ENCODE results near the gene C4orf51. TPM values are rescaled to one million over a fixed set of nuclear protein-coding genes. Genes with fewer than 3 reads are reported as not detected.

C4orf51 gene
- total and polyA plus RNA-seq, 2 of the 8 experiments (the other 6 are each of a cell fraction or from before 2014, with no cell fraction given), result 0.54 TPM; not detected in 1

GRCh38 chr4:145698507-145698906, 18.6 kb downstream of the C4orf51 start:
- H3K27ac ChIP-seq (ENCODE audit: low read depth, low read length), result no peak overlapping the region
- no peak overlapping the region for H3K56ac ChIP-seq (replicated peaks; ENCODE audit: insufficient read length, low read depth, low read length)
- H4K20me1 ChIP-seq (replicated peaks in 1 of 2; ENCODE audit: control insufficient read depth in 1 of 2, insufficient read depth in 2 of 2, low read length in 2 of 2), result no peaks in the 10 kb centered on the region
- FAIRE-seq (no peak), DNase-seq (ENCODE audit: low read depth in 1 of 2, low spot score in 2 of 2) (no peak)
- no peak overlapping the region for H4K91ac ChIP-seq (replicated peaks; ENCODE audit: insufficient read length, low read length)
- H3K9ac ChIP-seq (replicated peaks in 1 of 4; ENCODE audit: extremely low read depth in 1 of 4, low read depth in 3 of 4, low read length in 3 of 4), result no peak overlapping the region
- 87% methylated on average over 2 of the region's 2 CpGs; no CpG with 5 or more reads in 1 of the 2 experiments for WGBS, 2 experiments (ENCODE audit: extremely low coverage in 1 of 2, insufficient coverage in 1 of 2, insufficient read length in 1 of 2, insufficient replicate concordance in 2 of 2, low coverage in 1 of 2, low lambda C conversion rate in 2 of 2, missing lambda C conversion rate in 1 of 2)
- no peak overlapping the region for H2BK12ac ChIP-seq (ENCODE audit: low read depth, low read length)
- H4K5ac ChIP-seq (ENCODE audit: insufficient read length, low read depth, low read length), result no peak overlapping the region
- peaks cover 0 to under 1% (median 0%) of the 10 kb centered on the region in 4 experiments; a peak in 1 of 7 replicates for H3K4me1 ChIP-seq (replicated peaks in 1 of 4; ENCODE audit: control insufficient read depth in 3 of 4, insufficient read depth in 4 of 4, low read length in 3 of 4)
- H2AFZ ChIP-seq (ENCODE audit: low read length), result no peak overlapping the region
- H4K8ac ChIP-seq (ENCODE audit: extremely low read depth, insufficient read depth, low read length), result no peak overlapping the region
- 0 out of 2 replicates have a peak overlapping the region, but pooled peaks have one; percentile 13 for H3K18ac ChIP-seq (ENCODE audit: extremely low read depth, low read length)
- H3K4me3 ChIP-seq (ENCODE audit: extremely low read depth in 1 of 4, insufficient read depth in 2 of 4, low read depth in 3 of 4, low read length in 4 of 4), result no peak overlapping the region
- H3K4me2 ChIP-seq (ENCODE audit: insufficient read depth in 1 of 2, low read depth in 2 of 2, low read length in 2 of 2), result no peak overlapping the region
- H2BK20ac ChIP-seq (ENCODE audit: low read length), result no peak overlapping the region; the same call in 1 of the 2 replicates
- H3K14ac ChIP-seq (ENCODE audit: insufficient read length), result no peak overlapping the region
- POLR2A ChIA-PET (ENCODE audit: partially characterized antibody), result no interaction called here
- H3K79me2 ChIP-seq (ENCODE audit: control insufficient read depth in 1 of 2, insufficient read depth in 2 of 2, low read length in 2 of 2), result no peaks in the 10 kb centered on the region
- H3K79me1 ChIP-seq (ENCODE audit: low read depth, low read length), result no peaks in the 10 kb centered on the region
- peak overlapping the region; percentile 54; the same call in 1 of the 2 replicates for H2BK5ac ChIP-seq (ENCODE audit: low read depth, low read length)
- peaks cover 1% of the 10 kb centered on the region; the same call in 1 of the 2 replicates for H3K23me2 ChIP-seq (ENCODE audit: low read depth, low read length)
- no peak overlapping the region for H3K4ac ChIP-seq (replicated peaks; ENCODE audit: insufficient read length, low read depth, low read length)
- no peak overlapping the region for H2BK120ac ChIP-seq (replicated peaks; ENCODE audit: low read depth, low read length)
- no peak overlapping the region for H2BK15ac ChIP-seq (ENCODE audit: low read length)
- peaks cover 0 to 5% of the 10 kb centered on the region in 2 experiments; a peak in 1 of 4 replicates for H3K9me3 ChIP-seq (ENCODE audit: insufficient read depth in 2 of 2, low read depth in 1 of 2, low read length in 1 of 2)
- H3K36me3 ChIP-seq (ENCODE audit: control insufficient read depth in 2 of 4, insufficient read depth in 4 of 4, low read length in 3 of 4), result peaks cover 0 to 2% (median 0%) of the 10 kb centered on the region in 4 experiments; a peak in 2 of 8 replicates
- no peak overlapping the region for H3K23ac ChIP-seq (ENCODE audit: insufficient read length)
- no peak overlapping the region; the same call in 1 of the 2 replicates for H2AK5ac ChIP-seq (ENCODE audit: low read depth, low read length)
- CTCF ChIA-PET (ENCODE audit: partially characterized antibody), result no interaction called here
- H3K27me3 ChIP-seq (replicated peaks in 1 of 4; ENCODE audit: control insufficient read depth in 3 of 4, extremely low read depth in 1 of 4, insufficient read depth in 3 of 4, low read length in 3 of 4), result no peaks in the 10 kb centered on the region
- no peak for TF ChIP-seq MAX (IDR thresholded peaks at IDR 0.05)
- TF ChIP-seq, protein P1, sequence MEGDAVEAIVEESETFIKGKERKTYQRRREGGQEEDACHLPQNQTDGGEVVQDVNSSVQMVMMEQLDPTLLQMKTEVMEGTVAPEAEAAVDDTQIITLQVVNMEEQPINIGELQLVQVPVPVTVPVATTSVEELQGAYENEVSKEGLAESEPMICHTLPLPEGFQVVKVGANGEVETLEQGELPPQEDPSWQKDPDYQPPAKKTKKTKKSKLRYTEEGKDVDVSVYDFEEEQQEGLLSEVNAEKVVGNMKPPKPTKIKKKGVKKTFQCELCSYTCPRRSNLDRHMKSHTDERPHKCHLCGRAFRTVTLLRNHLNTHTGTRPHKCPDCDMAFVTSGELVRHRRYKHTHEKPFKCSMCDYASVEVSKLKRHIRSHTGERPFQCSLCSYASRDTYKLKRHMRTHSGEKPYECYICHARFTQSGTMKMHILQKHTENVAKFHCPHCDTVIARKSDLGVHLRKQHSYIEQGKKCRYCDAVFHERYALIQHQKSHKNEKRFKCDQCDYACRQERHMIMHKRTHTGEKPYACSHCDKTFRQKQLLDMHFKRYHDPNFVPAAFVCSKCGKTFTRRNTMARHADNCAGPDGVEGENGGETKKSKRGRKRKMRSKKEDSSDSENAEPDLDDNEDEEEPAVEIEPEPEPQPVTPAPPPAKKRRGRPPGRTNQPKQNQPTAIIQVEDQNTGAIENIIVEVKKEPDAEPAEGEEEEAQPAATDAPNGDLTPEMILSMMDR (IDR thresholded peaks at IDR 0.05; ENCODE audit: control extremely low read depth in 1 of 3, insufficient read depth in 1 of 3, low read depth in 1 of 3, low read length in 3 of 3), result no peak
- TF ChIP-seq HDAC6 (IDR thresholded peaks at IDR 0.05; ENCODE audit: low read depth, low read length), result no peak
- no peak for TF ChIP-seq BCL11A (IDR thresholded peaks at IDR 0.05; ENCODE audit: low read depth in 2 of 2, low read length in 2 of 2)
- no peak for TF ChIP-seq EZH2 (IDR thresholded peaks at IDR 0.05; ENCODE audit: low read depth, low read length, severe bottlenecking)
- TF ChIP-seq NANOG (IDR thresholded peaks at IDR 0.05; ENCODE audit: insufficient read depth, low read depth, low read length, poor library complexity, severe bottlenecking), result no peak
- TF ChIP-seq, protein P2, sequence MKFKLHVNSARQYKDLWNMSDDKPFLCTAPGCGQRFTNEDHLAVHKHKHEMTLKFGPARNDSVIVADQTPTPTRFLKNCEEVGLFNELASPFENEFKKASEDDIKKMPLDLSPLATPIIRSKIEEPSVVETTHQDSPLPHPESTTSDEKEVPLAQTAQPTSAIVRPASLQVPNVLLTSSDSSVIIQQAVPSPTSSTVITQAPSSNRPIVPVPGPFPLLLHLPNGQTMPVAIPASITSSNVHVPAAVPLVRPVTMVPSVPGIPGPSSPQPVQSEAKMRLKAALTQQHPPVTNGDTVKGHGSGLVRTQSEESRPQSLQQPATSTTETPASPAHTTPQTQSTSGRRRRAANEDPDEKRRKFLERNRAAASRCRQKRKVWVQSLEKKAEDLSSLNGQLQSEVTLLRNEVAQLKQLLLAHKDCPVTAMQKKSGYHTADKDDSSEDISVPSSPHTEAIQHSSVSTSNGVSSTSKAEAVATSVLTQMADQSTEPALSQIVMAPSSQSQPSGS (IDR thresholded peaks at IDR 0.05; ENCODE audit: low read length), result no peak
- TF ChIP-seq NRF1 (IDR thresholded peaks at IDR 0.05; ENCODE audit: low read depth, low read length), result no peak
- TF ChIP-seq CEBPB (IDR thresholded peaks at IDR 0.05; ENCODE audit: low read depth, low read length), result no peak

All from H1 (cell line).